ENCODE measurements around the gene DDX1.
"Not testable (repeated sequence)": the region's sequence is repeated elsewhere in the genome, so short reads cannot be mapped to it uniquely, and the experiment has no call there.

Gene DDX1

DNA sequence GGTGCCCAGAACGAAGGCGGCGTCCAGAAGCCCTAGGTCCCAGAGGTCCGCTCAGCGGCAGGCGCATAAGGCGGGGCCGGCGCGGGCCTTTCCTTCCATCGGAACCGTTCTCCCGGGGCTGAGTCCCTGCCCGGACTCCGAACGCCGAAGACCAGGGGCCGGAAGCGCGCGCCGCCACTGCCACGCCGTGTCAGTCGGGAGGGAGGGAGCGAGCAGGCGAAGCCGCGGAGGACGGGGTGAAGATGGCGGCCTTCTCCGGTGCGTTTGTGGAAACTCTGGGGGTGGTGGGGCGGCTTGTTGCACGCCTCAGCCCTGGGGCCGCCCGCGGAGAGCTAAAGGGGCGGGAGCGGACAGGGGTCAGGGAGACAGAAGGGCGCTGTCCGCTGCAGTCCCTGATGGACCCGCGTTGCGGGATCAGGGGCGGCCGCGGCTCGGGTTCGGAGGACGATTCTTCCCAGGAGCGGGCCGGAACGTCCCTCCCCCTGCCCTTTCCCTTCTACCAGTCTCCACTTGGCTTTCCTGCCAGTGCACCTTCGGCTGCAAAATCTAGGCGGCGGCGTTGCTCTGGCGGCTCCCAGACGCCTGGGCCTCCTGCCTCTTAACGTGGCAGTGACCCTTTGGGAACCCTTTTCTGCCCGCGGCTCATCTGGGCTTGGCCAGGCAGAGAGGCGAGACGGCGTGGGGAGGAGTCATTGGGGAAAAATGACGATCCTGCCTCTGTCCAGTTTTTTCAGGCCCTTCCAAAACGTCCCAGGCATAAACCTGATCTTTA is at the start of gene DDX1:
DDX1 (plus strand) TSS at position 177 of the 772 bp plus-strand sequence; CDS start at position 243, 66 bp downstream.
- peak; percentile 91 to 93 for DNase-seq

DNA sequence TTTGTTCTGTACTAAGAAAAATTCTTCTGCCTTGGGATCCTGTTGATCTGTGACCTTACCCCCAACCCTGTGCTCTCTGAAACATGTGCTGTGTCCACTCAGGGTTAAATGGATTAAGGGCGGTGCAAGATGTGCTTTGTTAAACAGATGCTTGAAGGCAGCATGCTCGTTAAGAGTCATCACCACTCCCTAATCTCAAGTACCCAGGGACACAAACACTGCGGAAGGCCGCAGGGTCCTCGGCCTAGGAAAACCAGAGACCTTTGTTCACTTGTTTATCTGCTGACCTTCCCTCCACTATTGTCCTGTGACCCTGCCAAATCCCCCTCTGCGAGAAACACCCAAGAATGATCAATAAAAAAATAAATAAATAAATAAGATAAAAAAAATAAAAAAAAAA is 49.4 kb upstream of the DDX1 start:
- not testable (repeated sequence) for DNase-seq

GRCh38 chr2:15543053-15543452 is 48.6 kb upstream of the DDX1 start:
- DNase-seq: no peak

- no peak for DNase-seq
Observed at GRCh38 chr2:15543541-15543940, 48.1 kb upstream of the DDX1 start.

DNA sequence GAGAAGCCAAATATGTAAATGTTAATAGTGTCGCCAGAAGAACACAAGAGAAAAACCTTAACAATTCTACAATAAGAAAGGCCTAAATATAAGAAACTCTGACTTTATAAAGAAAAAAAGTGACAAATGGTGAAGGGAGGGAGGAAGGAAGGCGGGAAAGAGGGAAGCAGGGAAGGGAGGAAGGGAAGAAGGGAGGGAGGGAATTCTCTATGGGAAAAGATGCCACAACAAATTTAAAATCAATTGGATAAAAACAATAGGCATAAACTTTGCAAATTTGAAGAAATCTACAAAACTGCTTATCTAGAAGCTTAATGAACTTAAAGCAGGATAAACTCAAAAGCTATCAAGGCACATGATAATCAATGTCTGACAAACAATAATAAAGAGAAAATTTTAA is 47.4 kb upstream of the DDX1 start:
- DNase-seq: no peak

GRCh38 chr2:15546297-15547098 is 45.2 kb upstream of the DDX1 start:
- DNase-seq: no peak

GRCh38 chr2:15547115-15547876 is 44.4 kb upstream of the DDX1 start:
- DNase-seq: no peak

DNA sequence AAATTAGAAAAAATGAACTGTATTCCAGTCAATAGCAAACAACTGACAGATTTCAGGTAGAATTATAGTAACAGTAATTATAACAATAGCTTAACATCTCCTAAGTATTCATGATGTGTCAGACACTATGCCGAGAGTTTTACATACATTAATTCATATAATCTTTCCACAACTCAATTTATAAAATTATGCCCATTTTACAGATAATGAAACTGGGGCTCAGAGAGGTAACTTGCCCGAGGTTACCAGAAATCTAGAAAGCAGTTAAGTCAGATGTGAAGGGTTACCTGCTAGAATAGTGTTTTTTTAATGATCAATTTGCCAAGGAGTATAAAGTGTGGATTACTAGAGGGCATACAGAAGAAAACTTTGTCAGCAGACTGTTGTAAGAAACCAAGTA is 42.7 kb upstream of the DDX1 start:
- no peak for DNase-seq

- DNase-seq: no peak
Observed at GRCh38 chr2:15553519-15553918, 38.1 kb upstream of the DDX1 start.

DNA sequence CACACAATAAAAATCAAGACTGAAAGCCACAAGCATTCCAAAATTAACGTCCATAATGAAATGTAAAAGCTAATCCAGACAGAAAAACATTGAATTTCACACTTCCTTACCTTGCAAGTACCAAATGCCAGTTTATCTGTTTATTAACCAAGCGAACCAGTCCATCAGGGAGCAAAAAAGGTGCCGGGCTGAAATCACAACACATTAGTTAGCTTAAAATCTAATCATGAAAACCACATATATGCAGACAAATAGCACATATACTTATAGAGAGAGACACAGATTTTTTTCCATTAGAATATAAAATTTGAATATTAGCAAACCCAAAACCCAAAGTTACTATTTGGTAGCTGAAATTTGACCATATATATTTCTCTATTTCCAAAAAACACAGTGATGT is 37.7 kb upstream of the DDX1 start:
- no peak for DNase-seq

DNA sequence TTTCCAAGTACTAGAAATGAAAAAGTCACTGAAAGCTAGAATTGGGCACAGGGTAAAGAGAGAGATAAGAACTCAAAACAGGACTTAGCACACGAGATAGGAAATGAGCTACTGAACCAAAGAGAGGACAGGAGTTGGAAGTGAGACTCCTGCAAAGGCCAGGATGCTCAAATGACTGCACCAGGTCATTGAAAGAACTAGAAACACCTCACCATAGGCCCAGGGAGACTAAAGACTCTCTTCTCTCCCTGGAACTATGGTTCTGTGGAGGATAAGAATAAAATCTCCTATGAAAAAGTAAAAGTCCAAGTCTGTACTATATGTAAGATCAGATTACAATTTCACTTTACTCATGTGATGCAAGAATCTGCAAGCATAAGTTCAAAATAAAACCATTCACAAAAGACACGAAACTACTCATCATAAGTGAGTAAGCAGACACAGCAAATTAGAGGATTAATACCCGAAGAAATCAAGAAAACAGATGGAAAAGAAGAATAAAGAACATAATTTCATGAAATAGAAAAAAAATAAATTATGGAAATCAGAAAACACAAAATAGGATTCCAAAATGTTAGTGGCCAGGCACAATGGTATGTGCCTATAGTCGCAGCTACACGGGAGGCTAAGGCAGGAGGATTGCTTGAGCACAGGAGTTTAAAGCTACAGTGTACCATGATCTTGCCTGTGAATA is 37.0 kb upstream of the DDX1 start:
- no peak for DNase-seq

DNA sequence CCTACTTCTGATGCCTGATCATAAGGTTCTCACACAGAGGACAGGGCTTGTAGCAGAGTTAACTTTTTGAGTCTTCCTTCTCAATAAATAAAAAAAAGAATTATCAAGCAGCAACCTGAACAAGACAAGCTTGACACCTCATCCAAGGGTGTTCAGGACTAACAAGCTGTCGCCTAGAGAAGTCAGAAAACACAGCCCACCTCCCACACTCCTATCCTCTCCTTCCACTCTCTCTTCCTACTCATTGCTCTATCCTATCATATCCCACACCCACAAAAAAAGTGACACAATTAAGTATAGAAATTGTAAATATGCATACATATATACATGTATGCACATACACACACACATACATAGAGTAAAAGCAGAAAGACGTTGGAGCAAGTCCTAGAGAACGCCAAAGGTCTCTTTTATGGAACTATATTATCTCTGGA is 35.9 kb upstream of the DDX1 start:
- no peak for DNase-seq

DNA sequence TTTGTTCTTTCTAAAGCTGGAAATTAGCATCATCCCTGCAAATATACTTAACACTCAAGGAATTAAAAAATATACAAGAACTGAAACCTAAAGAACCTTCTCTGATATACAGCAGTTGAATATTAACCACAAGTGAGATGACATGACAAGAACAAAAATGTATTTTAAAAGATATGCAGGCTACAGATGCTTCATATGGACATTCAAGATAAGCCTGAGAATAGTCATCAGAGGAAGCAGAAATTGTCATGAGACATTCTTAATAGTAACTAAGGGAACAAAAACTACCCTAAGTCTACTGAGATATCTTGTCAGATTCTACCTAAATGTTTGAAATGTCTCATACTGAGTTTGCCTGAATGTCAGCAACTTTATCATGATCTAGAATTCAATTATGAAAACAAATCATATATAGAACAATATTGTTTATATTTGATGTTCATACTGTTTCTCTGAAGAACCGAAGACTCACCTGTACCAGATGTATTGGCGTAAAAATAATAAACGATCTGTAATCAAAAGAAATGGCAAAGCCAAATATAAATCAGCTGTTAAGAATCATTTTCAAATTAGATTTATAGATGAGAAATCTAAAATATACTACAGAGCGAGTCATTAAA is 35.2 kb upstream of the DDX1 start:
- no peak for DNase-seq

- DNase-seq: no peak
Observed at GRCh38 chr2:15557887-15558311, 33.8 kb upstream of the DDX1 start.

- DNase-seq: no peak
Observed at GRCh38 chr2:15559379-15560139, 32.1 kb upstream of the DDX1 start.

DNA sequence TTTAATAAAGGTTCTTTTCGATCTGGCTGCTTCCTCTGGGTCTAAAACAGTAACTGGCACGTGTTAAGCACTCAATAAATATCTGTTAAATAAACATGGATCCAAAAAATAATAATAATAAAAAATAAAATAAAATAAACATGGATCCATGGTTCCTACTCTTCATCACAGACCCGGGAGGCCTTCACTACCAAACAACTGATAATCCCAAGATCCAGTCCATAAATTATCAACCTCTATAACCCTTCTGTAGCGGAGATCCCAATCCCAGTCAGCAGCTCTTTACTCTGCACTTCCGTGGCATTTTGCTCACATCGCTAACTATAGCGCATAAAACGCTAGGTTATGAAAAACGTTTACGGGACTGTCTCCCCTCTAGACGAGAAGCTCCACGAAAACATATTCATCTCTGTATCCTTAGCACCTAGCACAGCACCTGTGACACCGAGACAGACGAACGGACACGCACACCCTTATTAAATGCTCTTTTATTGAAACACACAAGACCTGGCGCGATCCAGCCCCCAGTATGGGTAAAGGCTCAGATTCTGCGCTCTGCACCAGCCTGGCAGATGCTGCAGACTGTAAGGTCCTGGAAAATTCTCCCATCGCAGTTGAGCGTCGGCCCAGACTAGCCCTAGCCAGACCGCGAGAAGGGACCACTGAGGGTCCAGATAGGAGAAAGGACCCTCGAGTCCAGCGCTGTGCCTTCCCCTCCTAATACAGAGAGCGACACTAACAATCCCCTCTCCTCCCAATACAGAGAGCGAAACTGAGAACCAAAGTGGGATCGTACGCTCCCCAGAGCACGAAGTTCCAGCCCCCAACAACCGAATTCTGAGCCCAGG is 31.3 kb upstream of the DDX1 start:
- DNase-seq: peak; percentile 28 to 38

DNA sequence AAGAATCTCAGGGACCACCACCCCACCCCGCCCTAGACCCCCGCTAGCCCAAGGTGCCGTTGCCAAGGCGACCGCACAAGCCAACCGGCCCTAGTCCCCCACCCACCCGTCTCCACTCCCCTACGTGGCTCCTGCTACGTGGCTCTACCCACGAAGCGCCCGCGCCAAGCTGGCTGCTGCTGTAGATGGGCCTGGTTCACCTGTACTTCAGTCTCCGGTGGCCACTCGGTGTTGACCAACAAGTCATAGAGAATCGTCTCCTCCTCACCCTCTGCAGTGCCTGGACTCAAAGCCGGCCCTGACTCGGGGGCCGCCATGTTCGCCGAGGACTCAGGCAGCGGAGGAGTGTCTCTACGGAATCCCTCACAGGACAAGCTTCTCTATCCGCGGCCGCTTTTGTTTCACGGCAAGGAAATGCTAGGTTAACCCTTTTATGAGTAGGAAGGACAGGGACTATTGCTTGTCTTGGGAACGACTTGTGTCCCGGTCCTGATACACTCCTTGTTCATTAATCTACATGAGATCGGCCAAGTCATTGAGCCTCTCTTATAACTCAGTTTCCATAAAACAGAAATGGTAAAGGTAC is 30.6 kb upstream of the DDX1 start, which contains the start of gene NBAS:
NBAS (minus strand) TSS at position 347 of the 586 bp plus-strand sequence; CDS start at position 317, 30 bp downstream.
- DNase-seq: peak; percentile 86

DNA sequence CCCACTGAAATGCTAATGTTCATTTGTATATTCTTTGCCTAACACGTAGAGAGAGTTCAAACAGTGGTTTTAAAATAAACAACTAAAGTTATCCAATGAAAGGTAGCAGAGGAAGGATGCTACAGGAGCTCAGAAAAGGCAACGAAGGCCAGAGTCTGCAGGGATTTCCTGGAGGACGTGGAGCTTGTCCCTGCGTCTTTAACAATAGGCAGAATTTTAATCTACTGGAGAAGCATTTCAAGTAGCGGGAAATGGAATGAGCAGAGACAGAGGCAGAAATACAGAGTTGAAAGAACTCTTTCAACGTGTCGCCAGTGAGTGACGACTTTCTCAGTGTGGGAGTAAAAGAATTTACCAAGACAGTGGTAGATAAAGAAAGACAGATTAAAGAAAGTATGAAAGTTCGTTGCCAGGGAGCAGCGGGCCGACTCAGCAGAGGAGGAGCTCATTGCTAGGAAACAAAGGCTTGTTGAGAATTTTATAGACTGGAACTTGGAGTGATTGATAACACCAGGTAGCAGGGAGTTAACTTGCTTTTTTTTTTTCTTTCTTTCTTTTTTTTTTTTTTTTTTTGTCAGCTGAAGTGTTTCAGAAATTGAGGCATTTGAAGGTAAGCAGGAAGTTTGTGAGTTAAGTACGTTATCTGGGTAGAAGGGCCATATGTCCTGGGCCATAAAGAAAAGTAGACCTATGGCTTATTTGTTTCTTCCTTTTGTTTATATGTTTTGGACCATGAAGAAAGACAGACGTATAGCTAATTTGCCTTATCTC is 29.9 kb upstream of the DDX1 start:
- peak; percentile 37 to 46 for DNase-seq
